Neural progenitor cell (in vitro differentiated cells): Measurements from ENCODE around the gene C22orf23. TPM values are rescaled to one million over a fixed set of nuclear protein-coding genes. Genes with fewer than 3 reads are reported as not detected.
"Not testable (repeated sequence)": the region's sequence is repeated elsewhere in the genome, so short reads cannot be mapped to it uniquely, and the experiment has no call there.

Experiments
- DNase-seq: peaks from one replicate; pipeline ENCODE4 v3.0.0-alpha.2; 2016; ENCODE audit warnings: low spot score
- H2AFZ ChIP-seq: fragments of 200-600 bp; sonication (generic); replicated peaks from 2 replicates; pipeline ENCODE4 v1.6.1; 2016; ENCODE audit warnings: antibody characterized with exemption
- H3F3A ChIP-seq: fragments of 200-600 bp; sonication (generic); 2 replicates; pipeline ENCODE4 v1.6.1; 2016; ENCODE audit warnings: antibody characterized with exemption, low read depth
- H3K27ac ChIP-seq: fragments of 200-600 bp; sonication (generic); 2 replicates; pipeline ENCODE4 v1.5.1; 2016; ENCODE audit warnings: mild to moderate bottlenecking
- H3K27me3 ChIP-seq: fragments of 200-600 bp; sonication (generic); 2 replicates; pipeline ENCODE4 v1.6.1; 2016; ENCODE audit warnings: mild to moderate bottlenecking, moderate library complexity
- H3K36me3 ChIP-seq: fragments of 200-600 bp; sonication (generic); 2 replicates; pipeline ENCODE4 v1.5.1; 2016
- H3K4me1 ChIP-seq: fragments of 200-600 bp; sonication (generic); 2 replicates; pipeline ENCODE4 v1.6.1; 2016; ENCODE audit warnings: mixed run types
- H3K4me2 ChIP-seq: fragments of 200-600 bp; sonication (generic); 2 replicates; pipeline ENCODE4 v1.6.1; 2016
- H3K4me3 ChIP-seq: fragments of 200-600 bp; sonication (generic); 2 replicates; pipeline ENCODE4 v1.5.1; 2016
- H3K79me2 ChIP-seq: fragments of 200-600 bp; sonication (generic); 2 replicates; pipeline ENCODE4 v1.6.1; 2016; ENCODE audit warnings: low read depth
- H3K9ac ChIP-seq: fragments of 200-600 bp; sonication (generic); 2 replicates; pipeline ENCODE4 v1.6.1; 2016
- H3K9me3 ChIP-seq: fragments of 200-600 bp; sonication (generic); 2 replicates; pipeline ENCODE4 v1.5.1; 2016; ENCODE audit warnings: low read depth
- H4K20me1 ChIP-seq: fragments of 200-600 bp; sonication (generic); 2 replicates; pipeline ENCODE4 v1.6.1; 2016; ENCODE audit warnings: low read depth
- H3K27ac Mint-ChIP-seq: 3 replicates; pipeline ENCODE4 v1.8.0; 2021; ENCODE audit warnings: mixed read lengths
- H3K27me3 Mint-ChIP-seq: 2 replicates; pipeline ENCODE4 v1.8.0; 2022; ENCODE audit warnings: low read depth, mild to moderate bottlenecking, inconsistent platforms, moderate library complexity, mixed read lengths; ENCODE audit not compliant: insufficient read depth
- H3K36me3 Mint-ChIP-seq: 3 replicates; pipeline ENCODE4 v1.8.0; 2021; ENCODE audit warnings: mixed read lengths
- H3K4me1 Mint-ChIP-seq: 3 replicates; pipeline ENCODE4 v1.8.0; 2021; ENCODE audit warnings: mixed read lengths
- H3K4me3 Mint-ChIP-seq: 3 replicates; pipeline ENCODE4 v1.8.0; 2021; ENCODE audit warnings: mild to moderate bottlenecking, moderate library complexity, mixed read lengths
- H3K9me3 Mint-ChIP-seq: 3 replicates; pipeline ENCODE4 v1.8.0; 2020; ENCODE audit warnings: mixed read lengths
- EZH2 ChIP-seq: fragments of 200-600 bp; sonication (generic); IDR thresholded peaks from 2 replicates; pipeline ENCODE4 v1.6.1; 2017; ENCODE audit warnings: antibody characterized with exemption, mild to moderate bottlenecking, moderate library complexity
- EZH2phosphoT487 ChIP-seq: fragments of 200-600 bp; sonication (generic); IDR thresholded peaks from 2 replicates; pipeline ENCODE4 v1.6.1; 2017; ENCODE audit warnings: antibody characterized with exemption
- total RNA-seq: library from RNA; depleted of rRNA; stranded (reverse); fragments of >200 nt; gene quantifications from 2 replicates; pipeline ENCODE4 v1.2.3, GENCODE V29; 2015; ENCODE audit warnings: low replicate concordance
- TF ChIP-seq, protein P1 (sequence below): fragments of 200-600 bp; sonication (generic); IDR thresholded peaks from 2 replicates; pipeline ENCODE4 v1.5.1; 2017; ENCODE audit warnings: antibody characterized with exemption, mild to moderate bottlenecking

C22orf23 gene
- total RNA-seq, 1 donor from 2014 or later, result 0.26 TPM

- Histone ChIP-seq H3K79me2 (no peaks in the 10 kb centered on the region), H3K9ac (no peak overlapping the region), H3K27me3 (no peaks in the 10 kb centered on the region), H3K4me2 (no peak overlapping the region), H3K4me3 (no peak overlapping the region), H3K27ac (no peak overlapping the region), H4K20me1 (peaks cover 6% of the 10 kb centered on the region), H3K4me1 (peaks cover 24% of the 10 kb centered on the region), H3K9me3 (no peaks in the 10 kb centered on the region), H3K36me3 (no peaks in the 10 kb centered on the region), H3F3A (peaks cover 8% of the 10 kb centered on the region), H2AFZ (no peak overlapping the region)
- no peak overlapping the region for H3K4me3 Mint-ChIP-seq
- no peaks in the 10 kb centered on the region for H3K36me3 Mint-ChIP-seq
- H3K27me3 Mint-ChIP-seq, result peaks cover 2% of the 10 kb centered on the region
- TF ChIP-seq EZH2phosphoT487 (no peak), EZH2 (no peak)
- TF ChIP-seq, protein P1, sequence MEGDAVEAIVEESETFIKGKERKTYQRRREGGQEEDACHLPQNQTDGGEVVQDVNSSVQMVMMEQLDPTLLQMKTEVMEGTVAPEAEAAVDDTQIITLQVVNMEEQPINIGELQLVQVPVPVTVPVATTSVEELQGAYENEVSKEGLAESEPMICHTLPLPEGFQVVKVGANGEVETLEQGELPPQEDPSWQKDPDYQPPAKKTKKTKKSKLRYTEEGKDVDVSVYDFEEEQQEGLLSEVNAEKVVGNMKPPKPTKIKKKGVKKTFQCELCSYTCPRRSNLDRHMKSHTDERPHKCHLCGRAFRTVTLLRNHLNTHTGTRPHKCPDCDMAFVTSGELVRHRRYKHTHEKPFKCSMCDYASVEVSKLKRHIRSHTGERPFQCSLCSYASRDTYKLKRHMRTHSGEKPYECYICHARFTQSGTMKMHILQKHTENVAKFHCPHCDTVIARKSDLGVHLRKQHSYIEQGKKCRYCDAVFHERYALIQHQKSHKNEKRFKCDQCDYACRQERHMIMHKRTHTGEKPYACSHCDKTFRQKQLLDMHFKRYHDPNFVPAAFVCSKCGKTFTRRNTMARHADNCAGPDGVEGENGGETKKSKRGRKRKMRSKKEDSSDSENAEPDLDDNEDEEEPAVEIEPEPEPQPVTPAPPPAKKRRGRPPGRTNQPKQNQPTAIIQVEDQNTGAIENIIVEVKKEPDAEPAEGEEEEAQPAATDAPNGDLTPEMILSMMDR, result no peak
- H3K4me1 Mint-ChIP-seq, result peaks cover 15% of the 10 kb centered on the region
- H3K27ac Mint-ChIP-seq, result no peak overlapping the region
- H3K9me3 Mint-ChIP-seq, result no peaks in the 10 kb centered on the region
- DNase-seq, result no peak
These were observed 23.1 kb upstream of the C22orf23 start for GRCh38 chr22:37976547-37976946.

- Histone ChIP-seq H3F3A (peaks cover 13% of the 10 kb centered on the region), H3K4me1 (peaks cover 30% of the 10 kb centered on the region)
- not testable (repeated sequence) for H3K4me3 ChIP-seq, H3K27ac Mint-ChIP-seq, DNase-seq, H3K27me3 Mint-ChIP-seq, H3K4me2 ChIP-seq, H3K27me3 ChIP-seq, H3K79me2 ChIP-seq, H3K9me3 ChIP-seq, H3K9ac ChIP-seq, H2AFZ ChIP-seq, H3K36me3 Mint-ChIP-seq, H3K4me3 Mint-ChIP-seq, H3K9me3 Mint-ChIP-seq, H3K36me3 ChIP-seq, H4K20me1 ChIP-seq, H3K27ac ChIP-seq
- peaks cover 20% of the 10 kb centered on the region for H3K4me1 Mint-ChIP-seq
These were observed 22.6 kb upstream of the C22orf23 start for GRCh38 chr22:37976022-37976421.

- peaks cover 2% of the 10 kb centered on the region for H3K27me3 Mint-ChIP-seq
- Histone ChIP-seq H3F3A (peaks cover 19% of the 10 kb centered on the region), H4K20me1 (peaks cover 6% of the 10 kb centered on the region), H3K4me3 (no peak overlapping the region), H3K9ac (no peak overlapping the region), H3K36me3 (no peaks in the 10 kb centered on the region), H3K9me3 (no peaks in the 10 kb centered on the region), H3K27me3 (no peaks in the 10 kb centered on the region), H3K4me1 (peaks cover 26% of the 10 kb centered on the region), H3K4me2 (no peak overlapping the region), H3K79me2 (no peaks in the 10 kb centered on the region), H2AFZ (no peak overlapping the region), H3K27ac (no peak overlapping the region)
- H3K4me3 Mint-ChIP-seq, result no peak overlapping the region
- H3K27ac Mint-ChIP-seq, result no peak overlapping the region
- DNase-seq, result no peak
- no peak for TF ChIP-seq EZH2phosphoT487
- H3K36me3 Mint-ChIP-seq, result peaks cover 2% of the 10 kb centered on the region
- peaks cover 22% of the 10 kb centered on the region for H3K4me1 Mint-ChIP-seq
- H3K9me3 Mint-ChIP-seq, result no peaks in the 10 kb centered on the region
These were observed 21.8 kb upstream of the C22orf23 start for GRCh38 chr22:37975153-37975552.

DNA sequence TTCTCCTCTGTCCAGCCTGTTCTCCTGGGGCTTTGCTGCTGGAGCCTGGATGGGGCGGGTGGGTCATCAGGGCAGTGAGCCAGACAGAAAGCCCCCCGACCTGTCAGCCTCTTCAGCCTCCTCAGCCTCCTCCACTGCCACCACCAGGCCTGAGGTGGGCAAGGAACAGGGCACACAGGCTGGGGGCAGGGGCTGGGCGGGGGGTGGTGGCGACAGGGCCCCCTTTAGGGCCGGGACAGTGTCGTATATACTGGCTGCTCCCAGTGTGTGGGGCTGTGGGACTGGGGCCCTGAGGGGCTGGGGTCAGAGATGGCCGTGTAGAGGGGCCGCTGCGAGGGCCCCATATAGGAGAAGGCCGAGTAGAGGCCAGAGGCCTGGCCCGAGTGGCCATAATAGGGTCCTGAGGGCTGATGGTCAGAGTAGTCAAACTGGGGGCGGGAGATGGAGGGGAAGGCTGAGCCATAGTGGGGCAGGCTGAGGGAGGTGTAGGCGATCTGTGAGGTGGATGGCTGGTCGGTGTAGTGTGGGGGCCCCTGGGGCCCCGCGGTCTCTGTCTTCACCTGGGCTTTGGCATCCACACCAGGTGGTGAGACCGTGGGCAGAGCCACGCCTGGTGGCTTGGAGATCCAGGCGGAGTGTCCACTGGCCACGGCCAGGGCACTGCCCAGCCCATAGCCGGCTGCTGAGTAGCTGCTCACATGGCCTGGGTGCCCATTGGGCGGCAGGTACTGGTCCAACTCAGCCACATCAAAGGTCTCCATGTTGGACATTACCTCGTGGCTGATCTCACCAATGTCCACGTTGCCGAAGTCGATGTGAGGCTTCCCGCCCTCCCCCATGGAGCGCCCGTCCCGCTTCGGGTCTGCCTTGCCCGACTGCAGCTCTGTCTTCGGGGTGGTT is 20.1 kb upstream of the C22orf23 start:
- TF ChIP-seq, protein P1, result no peak
- TF ChIP-seq EZH2phosphoT487 (no peak), EZH2 (no peak)
- Histone ChIP-seq H3K4me1 (peaks cover 23% of the 10 kb centered on the region), H3K9ac (no peak overlapping the region), H4K20me1 (no peaks in the 10 kb centered on the region), H3K4me3 (no peak overlapping the region), H2AFZ (no peak overlapping the region), H3K27me3 (no peaks in the 10 kb centered on the region), H3K27ac (no peak overlapping the region), H3F3A (peaks cover 32% of the 10 kb centered on the region), H3K79me2 (no peaks in the 10 kb centered on the region), H3K4me2 (no peak overlapping the region), H3K9me3 (no peaks in the 10 kb centered on the region), H3K36me3 (no peaks in the 10 kb centered on the region)
- Mint-ChIP-seq H3K27ac (no peak overlapping the region), H3K4me1 (peaks cover 18% of the 10 kb centered on the region), H3K4me3 (no peak overlapping the region), H3K27me3 (peaks cover 2% of the 10 kb centered on the region), H3K36me3 (peaks cover 9% of the 10 kb centered on the region), H3K9me3 (no peaks in the 10 kb centered on the region)
- DNase-seq, result no peak
